ENCODE data around the gene SELENOW.
"Not testable (repeated sequence)": the region's sequence is repeated elsewhere in the genome, so short reads cannot be mapped to it uniquely, and the experiment has no call there.

The SELENOW gene

DNA sequence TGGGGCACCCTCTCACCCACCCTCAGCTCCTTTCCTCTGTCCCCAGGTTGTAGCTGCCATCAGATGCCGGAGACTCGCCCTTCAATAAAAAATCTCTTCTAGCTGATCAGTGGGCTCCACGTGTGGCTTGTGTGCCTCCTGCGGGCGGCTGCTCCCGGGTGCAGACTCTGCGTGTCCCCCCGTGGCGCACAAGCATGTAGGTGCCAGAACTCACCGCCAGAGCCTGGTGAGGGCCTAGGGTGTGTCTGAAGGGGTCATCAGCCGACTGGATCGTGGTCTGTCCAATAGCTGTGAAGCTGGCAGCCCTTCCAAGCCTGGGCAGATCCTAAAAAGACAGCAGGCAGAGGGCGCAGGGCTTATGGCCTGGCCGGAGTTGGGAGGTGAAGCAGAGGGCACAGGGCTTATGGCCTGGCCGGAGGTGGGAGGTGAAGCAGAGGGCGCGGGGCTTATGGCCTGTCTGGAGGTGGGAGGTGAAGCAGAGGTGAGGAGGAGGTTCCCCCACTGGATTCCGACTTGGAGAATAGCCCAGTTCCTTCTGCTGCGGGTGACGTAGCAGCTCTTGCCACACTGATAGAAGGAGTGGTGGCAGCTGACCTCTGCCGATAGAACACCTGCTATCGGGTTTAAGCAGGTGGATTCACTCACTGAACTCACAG is 21.4 kb upstream of the SELENOW start:
- DNase-seq, result no peak

DNA sequence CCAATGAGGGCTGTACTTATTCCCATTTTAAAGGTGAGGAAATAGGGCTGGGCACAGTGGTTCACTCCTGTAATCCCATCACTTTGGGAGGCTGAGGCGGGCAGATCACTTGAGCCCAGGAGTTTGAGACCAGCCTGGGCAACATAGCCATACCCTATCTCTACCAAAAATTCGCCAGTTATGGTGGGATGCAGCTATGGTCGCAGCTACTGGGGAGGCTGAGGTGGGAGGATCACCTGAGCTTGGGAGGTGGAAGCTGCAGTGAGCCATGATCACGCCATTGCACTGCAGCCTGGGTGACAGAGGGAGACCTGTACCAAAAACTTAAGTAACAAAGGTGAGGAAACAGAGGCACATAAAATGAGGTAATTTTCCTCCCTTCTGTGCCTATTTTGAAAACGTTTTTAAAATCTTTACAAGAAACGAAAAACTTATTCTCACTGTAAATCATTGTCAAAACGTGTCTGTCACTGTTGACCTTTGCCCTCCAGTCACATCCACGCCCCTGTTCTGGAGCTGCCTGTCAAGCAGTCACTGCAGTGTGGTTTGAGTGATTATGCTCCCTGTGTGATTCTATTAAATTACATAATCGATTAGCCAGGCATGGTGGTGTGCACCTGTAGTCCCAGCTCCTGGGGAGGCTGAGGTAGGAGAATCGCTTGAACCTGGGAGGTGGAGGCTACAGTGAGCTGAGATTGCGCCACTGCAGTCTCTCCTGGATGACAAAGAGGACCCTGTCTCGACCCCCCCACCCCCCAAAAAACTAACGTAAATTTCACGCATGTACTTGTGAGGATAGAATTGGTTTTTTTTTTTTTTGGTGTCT is 20.7 kb upstream of the SELENOW start:
- DNase-seq, result no peak

DNA sequence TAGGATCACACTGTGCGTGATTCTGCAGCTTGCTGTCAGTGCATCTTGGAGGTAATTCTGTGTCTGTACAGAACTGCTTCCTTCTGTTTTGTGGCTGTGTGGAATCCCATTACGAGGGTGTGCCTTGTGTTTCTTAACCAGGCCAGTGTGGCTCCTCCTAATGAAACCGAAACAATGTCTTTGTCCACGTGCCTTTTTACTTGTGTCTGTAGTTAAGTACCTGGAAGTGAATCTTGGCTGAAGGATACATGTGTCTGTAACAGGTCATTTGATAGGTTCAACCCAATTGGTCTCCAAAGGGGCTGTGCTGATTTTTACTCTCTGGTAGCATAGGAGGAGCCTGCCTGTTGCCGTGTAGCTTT is 20.1 kb upstream of the SELENOW start:
- DNase-seq, result no peak

DNA sequence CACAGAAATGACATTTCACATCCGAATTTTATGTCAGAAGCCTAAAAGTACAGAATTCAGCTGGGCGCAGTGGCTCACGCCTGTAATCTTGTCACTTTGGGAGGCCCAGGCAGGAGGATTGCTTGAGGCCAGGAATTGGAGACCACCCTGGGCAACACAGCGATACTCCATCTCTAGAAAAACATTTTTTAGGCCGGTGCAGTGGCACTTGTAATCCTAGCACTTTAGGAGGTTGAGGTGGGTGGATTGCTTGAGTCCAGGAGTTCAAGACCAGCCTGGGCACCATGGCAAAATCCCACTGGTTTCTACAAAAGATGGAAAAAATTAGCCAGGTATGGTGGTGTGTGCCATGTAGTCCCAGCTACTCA is 17.9 kb upstream of the SELENOW start:
- DNase-seq, result no peak

DNA sequence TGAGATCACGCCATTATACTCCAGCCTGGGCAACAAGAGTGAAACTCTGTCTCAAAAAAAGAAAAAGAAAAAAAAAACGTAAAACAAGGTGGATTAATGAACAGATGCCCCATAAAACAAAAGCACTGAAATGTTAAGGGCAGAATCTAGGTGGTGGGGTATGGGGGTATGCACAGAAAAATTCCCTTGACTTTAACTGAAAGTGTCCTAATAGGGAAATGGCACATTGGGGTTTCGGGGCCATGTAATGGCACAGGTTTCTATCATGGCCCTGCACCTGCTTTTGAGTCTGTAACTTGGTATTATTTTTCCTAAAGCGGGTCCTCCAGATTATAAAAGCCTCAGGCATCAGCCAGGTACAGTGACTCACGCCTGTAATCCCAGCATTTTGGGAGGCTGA is 16.9 kb upstream of the SELENOW start:
- DNase-seq, result no peak

DNA sequence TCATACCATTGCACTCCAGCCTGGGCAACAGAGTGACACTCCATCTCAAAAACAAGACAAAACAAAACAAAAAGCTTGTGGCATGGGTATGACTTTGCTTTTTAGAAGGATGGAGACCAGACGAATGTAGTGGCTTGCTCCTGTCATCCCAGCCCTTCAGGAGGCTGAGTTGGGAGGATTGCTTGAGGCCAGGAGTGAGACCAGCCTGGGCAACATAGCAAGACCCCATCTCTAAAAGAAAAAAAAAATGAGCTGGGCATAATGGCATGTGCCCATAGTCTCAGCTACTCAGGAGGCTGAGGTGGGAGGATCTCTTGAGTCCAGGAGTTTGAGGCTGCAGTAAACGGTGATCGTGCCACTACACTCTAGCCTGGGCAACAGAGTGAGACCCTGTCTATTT is 16.4 kb upstream of the SELENOW start:
- no peak for DNase-seq

DNA sequence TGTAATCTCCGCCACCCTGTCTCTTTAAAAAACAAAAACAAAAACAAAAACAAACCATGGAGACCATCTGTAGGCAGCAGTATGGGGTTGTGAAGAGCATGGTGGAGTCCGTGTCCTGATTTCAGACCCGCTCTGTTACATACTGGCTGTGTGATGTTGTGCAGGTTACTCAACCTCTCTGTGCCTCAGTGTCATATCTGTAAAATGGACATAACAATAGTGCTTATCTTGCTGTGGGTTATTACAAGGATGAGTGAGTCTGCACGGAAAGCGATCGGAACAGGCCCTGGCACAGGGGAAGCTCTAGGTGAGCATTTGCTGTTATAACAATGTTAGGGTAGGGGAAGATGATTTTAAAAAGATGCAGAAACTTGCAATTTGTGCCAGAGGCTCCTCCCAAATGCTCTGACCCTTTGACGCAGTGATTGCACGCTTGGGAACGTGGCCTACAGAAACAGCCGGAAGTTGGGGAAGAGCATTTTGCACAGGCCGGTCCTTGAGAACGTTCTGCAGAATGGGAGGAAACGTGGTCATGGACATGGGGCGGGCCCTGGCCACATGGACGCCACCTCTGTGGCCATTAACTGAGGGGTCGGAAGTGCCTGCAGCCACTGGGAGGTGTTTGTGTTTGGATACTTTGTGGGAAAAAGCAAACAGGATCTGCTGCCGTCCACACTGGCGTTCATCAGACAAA is 15.7 kb upstream of the SELENOW start:
- DNase-seq, result no peak

DNA sequence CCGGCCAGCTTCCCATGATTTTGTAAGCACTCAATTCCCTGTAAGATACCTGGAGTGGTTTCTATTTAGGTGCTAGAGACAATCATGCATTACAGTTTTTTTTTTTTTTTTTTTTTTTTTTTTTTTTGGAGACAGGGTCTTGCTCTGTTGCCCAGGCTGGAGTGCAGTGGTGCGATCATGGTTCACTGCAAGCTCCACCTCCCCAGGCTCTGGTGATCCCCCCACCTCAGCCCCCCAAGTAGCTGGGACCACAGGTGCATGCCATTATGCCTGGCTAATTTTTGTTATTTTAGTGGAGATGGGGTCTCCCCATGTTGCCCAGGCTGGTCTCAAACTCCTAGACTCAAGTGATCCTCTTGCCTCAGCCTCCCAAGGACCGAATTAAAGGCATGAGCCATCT is 13.8 kb upstream of the SELENOW start:
- DNase-seq, result not testable (repeated sequence)

DNA sequence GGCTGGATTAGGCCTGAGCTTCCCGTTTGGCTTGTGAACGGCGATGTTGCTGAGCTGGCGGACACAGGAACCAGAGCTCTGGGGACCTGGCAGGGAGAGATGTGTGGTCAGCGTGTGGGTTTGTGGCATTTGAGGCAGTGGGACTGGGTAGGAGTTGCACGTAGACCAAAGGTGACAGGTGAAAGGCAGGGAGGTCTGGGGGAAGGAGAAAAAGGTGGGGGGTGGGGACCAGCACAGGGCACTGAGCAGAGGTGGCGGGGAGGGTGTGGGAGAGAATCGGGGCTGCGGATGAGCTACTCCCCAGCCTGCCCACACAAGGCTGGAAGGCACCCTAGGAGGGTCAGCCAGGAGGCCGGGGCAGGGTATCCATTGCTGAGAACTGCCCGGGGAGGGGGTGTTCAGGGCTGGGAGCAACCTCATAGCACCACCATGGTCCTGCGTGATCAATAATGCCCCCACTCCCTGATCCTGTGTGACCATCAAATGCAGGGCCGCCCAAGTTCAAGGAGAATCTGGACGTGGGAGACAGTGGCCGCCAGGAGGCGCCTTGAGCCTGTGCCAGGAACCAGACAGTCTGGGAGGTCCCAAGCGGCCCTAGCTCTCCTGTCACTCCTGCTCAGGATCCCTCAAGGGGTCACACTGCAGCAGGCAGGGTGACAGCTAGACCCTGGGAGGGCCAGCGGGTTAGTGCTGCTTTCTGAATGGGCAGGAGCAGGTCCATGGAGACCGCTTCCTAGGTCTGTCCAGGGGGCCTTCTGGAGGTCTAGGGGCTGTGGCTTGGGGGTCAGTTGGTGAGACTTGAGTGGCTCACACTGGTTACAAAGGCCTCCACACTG is 12.8 kb upstream of the SELENOW start:
- DNase-seq, result peak; percentile 11

DNA sequence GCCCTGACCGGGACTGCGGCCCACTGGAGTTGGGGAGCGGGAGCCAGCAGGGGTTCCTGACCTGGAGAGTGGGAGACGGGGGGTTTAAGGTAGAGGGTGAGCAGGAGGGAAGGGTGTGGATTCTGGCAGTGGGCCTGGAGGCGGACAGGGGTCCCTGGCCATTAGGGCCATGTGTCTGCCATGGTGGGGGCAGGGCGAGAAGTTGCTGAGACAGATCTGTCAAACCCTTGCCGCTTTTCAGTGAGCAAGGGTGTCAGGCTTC is 12.2 kb upstream of the SELENOW start:
- DNase-seq, result no peak

DNA sequence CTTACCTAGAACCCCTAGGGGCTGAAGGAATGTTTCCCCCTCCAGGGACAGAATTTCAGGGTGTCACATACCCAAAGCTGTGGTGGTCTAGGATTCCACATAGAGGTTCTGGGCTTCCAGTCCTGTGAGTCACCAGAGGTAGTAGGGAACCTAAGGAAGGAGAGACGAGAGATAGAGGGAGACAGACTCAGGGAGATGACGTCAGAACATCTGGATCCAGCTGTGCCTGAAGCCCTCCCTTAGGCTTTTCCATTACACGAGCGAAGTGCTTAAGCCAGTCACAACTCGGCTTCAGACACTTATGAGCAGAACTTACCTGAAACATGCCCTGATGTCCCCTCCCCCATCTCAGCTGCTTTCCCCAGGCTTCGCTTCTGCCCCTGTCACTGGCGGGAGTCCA is 11.8 kb upstream of the SELENOW start:
- DNase-seq, result no peak

DNA sequence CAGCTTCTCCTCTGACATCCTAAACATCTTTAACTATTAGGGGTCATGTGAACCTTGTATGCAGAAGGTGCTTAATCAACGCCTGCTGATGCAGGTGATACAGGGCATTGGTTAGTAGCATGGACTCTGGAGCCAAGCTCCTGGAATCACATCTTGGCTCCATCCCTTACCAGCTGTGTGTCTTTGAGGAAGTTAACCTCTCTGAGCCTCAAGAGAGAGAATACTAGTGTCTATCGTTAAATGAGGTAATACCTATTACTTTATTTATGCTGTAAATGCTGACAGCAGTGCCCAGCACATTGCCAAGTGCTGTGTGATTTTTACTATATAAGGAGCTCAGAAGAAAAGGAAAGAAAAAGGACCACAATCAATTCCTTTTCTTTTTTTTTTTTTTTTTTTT is 11.2 kb upstream of the SELENOW start:
- no peak for DNase-seq

DNA sequence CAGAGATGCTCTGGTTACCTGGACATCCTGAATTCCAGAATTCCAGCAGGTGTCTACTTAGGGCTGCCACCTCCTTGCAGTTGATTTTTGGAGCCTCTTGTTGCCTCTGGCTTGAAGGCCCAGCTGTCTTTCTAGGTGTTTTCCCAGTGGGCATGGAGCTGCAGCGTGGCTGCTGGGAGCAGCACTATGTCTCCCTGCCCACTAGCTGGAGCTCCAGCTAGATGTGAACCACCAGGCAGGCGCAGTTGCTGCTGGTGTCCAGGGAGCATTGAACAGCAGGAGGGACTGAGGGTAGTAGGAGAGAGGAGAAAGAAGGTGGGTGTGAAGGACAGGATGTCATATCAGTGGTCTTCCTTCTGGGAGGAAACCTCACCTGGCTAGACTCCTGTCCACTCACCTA is 9.9 kb upstream of the SELENOW start:
- DNase-seq, result no peak

DNA sequence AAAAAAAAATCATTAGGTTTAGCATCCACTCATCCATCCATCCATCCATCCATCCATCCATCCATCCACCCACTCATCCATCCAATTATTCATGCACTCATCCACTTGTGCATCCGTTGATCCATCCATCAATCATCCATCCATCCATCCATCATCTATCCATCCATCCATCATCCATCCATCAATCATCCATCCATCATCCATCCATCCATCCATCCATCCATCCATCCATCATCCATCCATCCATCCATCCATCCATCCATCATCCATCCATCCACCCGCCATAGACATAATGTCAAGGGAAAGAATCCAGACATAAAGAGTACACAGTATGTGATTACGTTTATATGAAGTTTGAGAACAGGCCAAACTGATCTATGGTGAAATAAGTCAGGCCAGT is 9.0 kb upstream of the SELENOW start:
- no peak for DNase-seq

DNA sequence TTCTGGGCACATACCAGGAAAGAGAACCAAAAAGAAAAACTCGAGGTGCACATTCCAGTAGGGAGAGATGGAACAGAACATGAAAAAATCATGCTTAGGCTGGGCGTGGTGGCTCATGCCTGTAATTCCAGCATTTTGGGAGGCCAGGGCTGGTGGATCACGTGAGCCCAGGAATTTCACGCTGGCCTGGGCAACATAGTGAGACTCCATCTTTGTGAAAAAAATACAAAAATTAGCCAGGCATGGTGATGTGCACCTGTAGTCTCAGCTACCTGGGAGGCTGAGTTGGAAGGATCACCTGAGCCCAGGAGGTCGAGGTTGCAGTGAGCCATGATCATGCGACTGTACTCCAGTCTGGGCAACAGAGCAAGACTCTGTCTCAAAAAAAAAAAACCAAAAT is 7.2 kb upstream of the SELENOW start:
- not testable (repeated sequence) for DNase-seq

DNA sequence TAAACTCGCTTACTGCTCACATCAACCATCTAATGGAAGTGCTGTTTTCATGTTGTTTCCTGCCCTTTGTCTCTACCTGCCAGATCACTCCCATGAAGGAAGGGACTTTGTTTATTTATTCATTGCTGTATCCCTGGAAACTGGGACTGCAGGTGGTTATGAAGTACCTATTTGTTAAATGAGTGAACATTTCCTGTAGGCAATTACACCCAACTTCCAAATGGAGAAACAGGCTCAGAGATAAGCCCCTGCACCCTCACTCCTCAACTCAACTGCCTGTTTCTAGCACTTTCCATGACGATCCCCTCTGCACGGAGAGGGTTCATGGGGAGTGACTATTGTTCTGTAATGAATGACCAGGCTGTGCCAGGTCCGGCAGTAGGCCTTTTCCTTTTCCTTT is 1.9 kb upstream of the SELENOW start:
- peak; percentile 94 for DNase-seq

DNA sequence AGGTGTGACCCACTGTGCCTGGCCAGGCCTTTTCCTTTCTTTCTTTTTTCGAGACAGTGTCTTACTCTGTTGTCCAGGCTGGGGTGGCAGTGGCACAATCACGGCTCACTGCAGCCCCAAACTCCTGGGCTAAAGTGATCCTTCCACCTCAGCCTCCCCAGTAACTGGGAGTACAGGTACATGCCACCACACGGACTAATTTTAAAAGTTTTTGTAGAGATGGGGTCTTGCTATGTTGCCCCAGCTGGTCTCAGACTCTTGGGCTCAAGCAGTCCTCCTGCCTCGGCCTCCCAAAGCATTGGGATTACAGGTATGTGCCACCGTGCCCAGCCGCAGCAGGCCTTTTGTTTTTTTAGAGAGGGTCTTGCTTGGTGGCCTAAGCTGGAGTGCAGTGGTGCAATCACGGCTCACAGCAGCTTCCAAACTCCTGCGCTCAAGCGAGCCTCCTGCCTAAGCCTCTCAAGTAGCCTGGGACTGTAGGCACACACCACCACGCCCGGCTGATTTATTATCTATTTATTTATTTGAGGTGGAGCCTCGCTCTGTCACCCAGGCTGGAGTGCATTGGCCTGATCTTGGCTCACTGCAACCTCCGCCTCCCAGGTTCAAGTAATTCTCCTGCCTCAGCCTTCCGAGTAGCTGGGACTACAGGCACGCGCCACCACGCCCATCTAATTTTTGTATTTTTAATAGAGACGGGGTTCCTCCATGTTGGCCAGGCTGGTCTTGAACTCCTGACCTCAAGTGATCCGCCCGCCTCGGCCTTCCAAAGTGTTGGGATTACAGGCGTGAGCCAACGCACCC is 1.1 kb upstream of the SELENOW start:
- DNase-seq, result not testable (repeated sequence)

DNA sequence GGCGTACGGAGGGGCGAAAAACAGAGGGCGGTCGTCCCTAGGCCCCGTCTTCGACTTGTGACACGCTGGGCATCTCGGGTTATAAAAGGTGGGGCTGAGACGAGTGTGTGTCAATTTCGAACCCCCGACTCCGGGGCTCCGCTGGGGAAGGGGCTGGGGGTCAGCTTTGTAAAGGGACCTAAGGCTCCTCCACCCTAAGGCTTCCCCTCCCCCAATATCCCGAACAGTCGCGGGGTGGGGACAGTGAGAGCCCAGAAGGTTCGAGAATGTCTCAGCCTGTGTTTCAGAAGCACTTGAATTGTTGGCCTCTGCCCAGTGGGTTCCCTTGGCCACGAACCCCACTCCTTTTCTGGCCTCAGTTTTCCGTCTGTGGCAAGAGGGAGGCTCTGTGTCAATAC is 450 bp downstream of the SELENOW start:
- no peak for DNase-seq

DNA sequence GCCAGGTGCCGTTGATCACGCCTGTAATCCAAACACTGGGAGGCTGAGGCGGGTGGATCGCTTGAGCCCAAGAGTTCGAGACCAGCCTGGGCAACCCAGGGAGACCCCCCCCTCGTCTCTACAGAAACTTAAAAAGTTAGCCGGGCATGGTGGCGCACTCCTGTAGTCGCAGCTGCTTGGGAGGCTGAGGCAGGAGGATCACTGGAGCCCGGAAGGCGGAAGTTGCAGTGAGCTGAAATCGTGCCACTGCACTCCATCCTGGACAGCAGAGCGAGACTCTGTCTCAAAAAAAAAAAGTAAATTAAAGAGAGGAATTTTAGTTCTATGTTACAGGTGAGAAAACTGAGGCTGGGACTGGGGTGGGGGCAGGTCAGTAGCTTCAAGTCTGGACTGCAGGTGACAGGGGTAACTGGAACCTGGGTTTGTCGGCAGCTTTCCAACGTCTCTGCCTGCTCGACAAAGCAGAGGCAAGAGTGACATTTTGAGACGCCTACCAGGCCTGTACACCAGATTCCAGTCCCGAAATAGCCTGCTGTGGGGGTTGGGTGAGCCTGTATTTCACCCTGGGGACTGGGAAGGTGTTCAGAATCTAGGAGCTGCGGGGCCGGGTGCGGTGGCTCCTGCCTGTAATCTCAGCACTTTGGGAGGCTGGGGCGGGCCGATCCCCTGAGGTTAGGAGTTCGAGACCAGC is 1.2 kb downstream of the SELENOW start:
- DNase-seq, result no peak

DNA sequence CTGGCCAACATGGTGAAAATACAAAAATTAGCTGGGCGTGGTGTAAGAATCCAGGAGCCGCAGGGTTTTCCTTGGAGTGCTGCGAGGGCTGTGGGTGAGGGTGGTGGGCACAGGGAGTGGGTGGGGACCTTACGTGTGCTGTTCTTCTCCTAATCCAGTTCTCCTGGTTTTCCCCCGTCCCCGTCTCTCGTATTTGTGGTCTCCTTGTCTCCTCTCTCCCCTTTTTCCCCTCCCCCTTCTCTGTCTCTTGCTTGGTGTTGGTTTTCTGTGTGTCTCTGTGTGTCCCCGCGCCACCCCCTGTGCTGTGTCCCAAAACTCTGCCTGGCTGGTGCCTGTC is 1.7 kb downstream of the SELENOW start:
- DNase-seq, result no peak

DNA sequence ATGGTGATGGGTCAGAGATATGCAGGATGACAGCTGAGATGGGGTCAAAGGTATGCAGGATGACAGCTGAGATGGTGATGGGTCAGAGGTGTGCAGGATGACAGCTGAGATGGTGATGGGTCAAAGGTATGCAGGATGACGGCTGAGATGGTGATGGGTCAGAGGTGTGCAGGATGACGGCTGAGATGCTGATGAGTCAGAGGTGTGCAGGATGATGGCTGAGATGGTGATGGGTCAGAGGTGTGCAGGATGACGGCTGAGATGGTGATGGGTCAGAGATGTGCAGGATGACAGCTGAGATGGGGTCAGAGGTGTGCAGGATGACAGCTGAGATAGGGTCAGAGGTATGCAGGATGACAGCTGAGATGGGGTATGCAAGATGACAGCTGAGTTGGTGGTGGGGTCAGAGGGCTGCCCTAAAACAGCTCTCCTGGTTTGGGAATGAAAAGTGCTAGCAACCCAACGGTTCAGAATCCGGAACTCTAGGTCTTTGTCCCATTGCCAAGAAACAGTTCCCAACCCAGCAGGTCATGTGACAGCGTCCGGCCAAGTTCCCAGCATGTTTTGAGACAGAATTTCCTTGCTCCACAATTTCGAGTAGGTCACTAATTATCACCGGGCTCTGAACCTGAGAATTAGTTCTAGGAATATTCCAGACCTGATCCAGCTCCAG is 3.2 kb downstream of the SELENOW start:
- no peak for DNase-seq

DNA sequence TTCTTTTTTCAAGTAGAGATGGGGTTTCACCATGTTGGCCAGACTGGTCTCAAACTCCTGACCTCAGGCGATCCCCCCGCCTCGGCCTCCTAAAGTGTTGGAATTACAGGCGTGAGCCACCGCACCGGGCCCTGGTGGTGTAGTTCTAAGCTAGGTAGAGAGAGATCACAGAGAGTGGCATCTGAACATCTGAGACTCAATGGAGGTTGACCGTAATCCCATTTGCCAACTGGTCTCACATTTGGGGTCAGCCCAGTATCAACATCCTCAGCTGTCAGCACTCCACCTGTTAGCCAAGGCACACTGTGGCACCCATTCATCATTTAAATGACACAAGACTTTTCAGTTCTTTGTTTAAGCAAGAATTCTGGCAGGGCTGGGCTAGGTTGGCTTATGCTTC is 8.1 kb downstream of the SELENOW start:
- DNase-seq, result no peak
